IMR-90 (cell line): ENCODE measurements around the gene OR3A2. TPM values are rescaled to one million over a fixed set of nuclear protein-coding genes. Genes with fewer than 3 reads are reported as not detected.
"Not testable (repeated sequence)": the region's sequence is repeated elsewhere in the genome, so short reads cannot be mapped to it uniquely, and the experiment has no call there.

ENCODE experiments used
- ATAC-seq: fragments of 200-7000 bp; cut with Tn5 transposase; 2 replicates; pipeline ENCODE4 v1.9.1; 2020; ENCODE audit warnings: low read depth, mild to moderate bottlenecking, moderate library complexity
- BruUV-seq: library from RNA; stranded (reverse); fragments of 400-500 nt; replicated peaks from 2 replicates; lab custom pipeline; 2021; lab: Mats Ljungman, UMichigan
- CTCF ChIA-PET: fragments of 300-600 bp; formaldehyde crosslinking; extraction: SDS; loops from one replicate; lab custom pipeline; 2021; ENCODE audit warnings: antibody characterized with exemption; lab: Yijun Ruan, JAX
- POLR2A ChIA-PET: fragments of 300-600 bp; sonication (Branson Sonifier 250); formaldehyde crosslinking; loops from one replicate; lab custom pipeline; 2022; ENCODE audit warnings: antibody characterized with exemption; ENCODE audit not compliant: unreplicated experiment; lab: Charles Lee
- DNase-seq: peaks from one replicate; pipeline ENCODE4 v3.0.0; 2013
- H2AFZ ChIP-seq: replicated peaks from 2 replicates; pipeline ENCODE3; 2013; ENCODE audit warnings: low read length, mild to moderate bottlenecking; ENCODE audit not compliant: poor library complexity
- H2AK5ac ChIP-seq: 2 replicates; pipeline ENCODE4 v1.6.1; 2013; ENCODE audit warnings: low read depth, low read length, inconsistent platforms
- H2AK9ac ChIP-seq: replicated peaks from 2 replicates; pipeline ENCODE3; 2013; ENCODE audit warnings: mild to moderate bottlenecking, low read depth, low read length, moderate library complexity; ENCODE audit not compliant: poor library complexity
- H2BK120ac ChIP-seq: 2 replicates; pipeline ENCODE4 v1.6.1; 2013; ENCODE audit warnings: low read depth, low read length, inconsistent platforms
- H2BK15ac ChIP-seq: 3 replicates; pipeline ENCODE4 v1.6.1; 2013; ENCODE audit warnings: low read depth, low read length, inconsistent platforms
- H2BK20ac ChIP-seq: 2 replicates; pipeline ENCODE4 v1.6.1; 2013; ENCODE audit warnings: low read depth, mild to moderate bottlenecking, inconsistent platforms, low read length, moderate library complexity
- H2BK5ac ChIP-seq: 2 replicates; pipeline ENCODE4 v1.6.1; 2013; ENCODE audit warnings: mild to moderate bottlenecking, low read depth, low read length, inconsistent platforms; ENCODE audit not compliant: poor library complexity, severe bottlenecking
- H3K14ac ChIP-seq: replicated peaks from 2 replicates; pipeline ENCODE4 v1.6.1; 2013; ENCODE audit warnings: low read depth, low read length, inconsistent platforms
- H3K18ac ChIP-seq: 2 replicates; pipeline ENCODE4 v1.6.1; 2013; ENCODE audit warnings: low read depth, low read length, control low read depth
- H3K23ac ChIP-seq: 2 replicates; pipeline ENCODE4 v1.6.1; 2013; ENCODE audit warnings: low read depth, low read length, inconsistent platforms
- H3K27ac ChIP-seq: 2 replicates; pipeline ENCODE4 v1.5.1; 2013; ENCODE audit warnings: mild to moderate bottlenecking, control low read depth, low read length; ENCODE audit not compliant: insufficient read depth
- H3K27me3 ChIP-seq: 2 replicates; pipeline ENCODE4 v1.6.1; 2013; ENCODE audit warnings: low read length; ENCODE audit not compliant: control insufficient read depth, insufficient read depth
- H3K36me3 ChIP-seq: 2 replicates; pipeline ENCODE4 v1.6.1; 2013; ENCODE audit warnings: low read length, mixed read lengths; ENCODE audit not compliant: control insufficient read depth, insufficient read depth
- H3K4ac ChIP-seq: 2 replicates; pipeline ENCODE4 v1.6.1; 2013; ENCODE audit warnings: low read depth, low read length, inconsistent platforms
- H3K4me1 ChIP-seq: 2 replicates; pipeline ENCODE4 v1.6.1; 2013; ENCODE audit warnings: low read length, mixed read lengths; ENCODE audit not compliant: control insufficient read depth, insufficient read depth
- H3K4me2 ChIP-seq: 2 replicates; pipeline ENCODE4 v1.6.1; 2013; ENCODE audit warnings: low read depth, mild to moderate bottlenecking, control low read depth, low read length, moderate library complexity
- H3K4me3 ChIP-seq: 2 replicates; pipeline ENCODE4 v1.5.1; 2013; ENCODE audit warnings: low read depth, mild to moderate bottlenecking, control low read depth, low read length, moderate library complexity; ENCODE audit not compliant: insufficient read depth
- H3K56ac ChIP-seq: 2 replicates; pipeline ENCODE4 v1.6.1; 2013; ENCODE audit warnings: low read length, inconsistent platforms; ENCODE audit not compliant: insufficient read depth; ENCODE audit errors: extremely low read depth
- H3K79me1 ChIP-seq, 2 experiments: 2 replicates each; pipeline ENCODE4 v1.6.1; 2013; ENCODE audit warnings: low read length in 2 of 2, inconsistent platforms in 1 of 2, low read depth in 1 of 2
- H3K9ac ChIP-seq: 2 replicates; pipeline ENCODE4 v1.6.1; 2013; ENCODE audit warnings: low read depth, low read length, control low read depth
- H3K9me1 ChIP-seq: 2 replicates; pipeline ENCODE4 v1.6.1; 2013; ENCODE audit warnings: low read length, inconsistent platforms; ENCODE audit not compliant: insufficient read depth
- H3K9me3 ChIP-seq: 2 replicates; pipeline ENCODE4 v1.6.1; 2013; ENCODE audit warnings: low read length; ENCODE audit not compliant: control insufficient read depth, insufficient read depth
- H4K20me1 ChIP-seq: 2 replicates; pipeline ENCODE4 v1.6.1; 2013; ENCODE audit warnings: low read length, inconsistent platforms; ENCODE audit not compliant: insufficient read depth
- H4K5ac ChIP-seq: 2 replicates; pipeline ENCODE4 v1.6.1; 2013; ENCODE audit warnings: mild to moderate bottlenecking, low read depth, low read length, control low read depth
- H4K8ac ChIP-seq, 2 experiments: 2 replicates each; pipeline ENCODE4 v1.6.1; 2013; ENCODE audit warnings: low read depth in 2 of 2, low read length in 2 of 2, control low read depth in 1 of 2, inconsistent platforms in 1 of 2
- H4K91ac ChIP-seq: 2 replicates; pipeline ENCODE4 v1.6.1; 2013; ENCODE audit warnings: low read depth, low read length, inconsistent platforms; ENCODE audit not compliant: insufficient read depth
- WGBS, 2 experiments: methylation state at CpG; one replicate each; pipeline versions ENCODE4 v1.1.5 to v1.1.7; 2013; ENCODE audit warnings: missing lambda C conversion rate in 2 of 2; ENCODE audit not compliant: insufficient read length in 1 of 2; ENCODE audit errors: extremely low coverage in 2 of 2; 5-methylcytosine and 5-hydroxymethylcytosine counted together
- dilution Hi-C: fragments of 300-500 bp; cut with HindIII; formaldehyde crosslinking; loops from one replicate; pipeline ENCODE4 v1.14.3; 2018; ENCODE audit warnings: low sequenced_read_pairs; ENCODE audit not compliant: unreplicated experiment
- in situ Hi-C: fragments of 300-500 bp; cut with MboI; formaldehyde crosslinking; loops from 3 replicates; pipeline ENCODE4 v1.14.3; 2019; ENCODE audit warnings: low sequenced_read_pairs, inconsistent platforms, mixed read lengths
- intact Hi-C: fragments of 100-400 bp; cut with micrococcal nuclease; formaldehyde crosslinking; loops from 2 replicates; pipeline ENCODE4 v1.10.0; 2022
- polyA plus RNA-seq, 3 experiments: library from polyadenylated mRNA; depleted of rRNA; stranded (reverse); fragments of >200 nt; gene quantifications; 2 replicates each; pipeline ENCODE4 v1.2.3, GENCODE V29; 2012; ENCODE audit warnings: low replicate concordance in 1 of 3
- total RNA-seq: library from RNA; depleted of rRNA; stranded (reverse); fragments of >200 nt; gene quantifications from 2 replicates; pipeline ENCODE4 v1.2.3, GENCODE V29; 2012

OR3A2 gene
- total and polyA plus RNA-seq, 2 of the 4 experiments (the other 2 are of a cell fraction), result not detected

- DNase-seq, intact Hi-C loops, H2BK20ac ChIP-seq, H3K9ac ChIP-seq, H2AK5ac ChIP-seq, H3K23ac ChIP-seq, POLR2A ChIA-PET, H3K18ac ChIP-seq, H4K20me1 ChIP-seq, dilution Hi-C loops, H3K9me1 ChIP-seq, H2AFZ ChIP-seq, H4K91ac ChIP-seq, H3K4me3 ChIP-seq, H3K4me2 ChIP-seq, H3K36me3 ChIP-seq, H3K79me1 ChIP-seq, H3K4me1 ChIP-seq, H3K56ac ChIP-seq, ATAC-seq, H2BK5ac ChIP-seq, H3K14ac ChIP-seq, H4K5ac ChIP-seq, BruUV-seq, H4K8ac ChIP-seq, H3K9me3 ChIP-seq, CTCF ChIA-PET, H2AK9ac ChIP-seq, H3K27me3 ChIP-seq, H2BK120ac ChIP-seq, in situ Hi-C loops, H2BK15ac ChIP-seq, H3K27ac ChIP-seq, H3K4ac ChIP-seq: not testable (repeated sequence)
- WGBS, 2 experiments, result 0% methylated on average over 4 of the region's 7 CpGs; no CpG with 5 or more reads in 1 of the 2 experiments
Observed at GRCh38 chr17:3433215-3433614, 47.1 kb upstream of the OR3A2 start.
